Measurements from ENCODE around the gene NHSL2. TPM values are rescaled to one million over a fixed set of nuclear protein-coding genes. Genes with fewer than 3 reads are reported as not detected.

NHSL2 gene
- total RNA-seq, 1 donor from 2014 or later: 13.0 TPM

- H3K4me3 Mint-ChIP-seq (ENCODE audit: unreplicated experiment): no peak overlapping the region
These were observed 158.9 kb downstream of the NHSL2 start for GRCh38 chrX:72069350-72070160.

DNA sequence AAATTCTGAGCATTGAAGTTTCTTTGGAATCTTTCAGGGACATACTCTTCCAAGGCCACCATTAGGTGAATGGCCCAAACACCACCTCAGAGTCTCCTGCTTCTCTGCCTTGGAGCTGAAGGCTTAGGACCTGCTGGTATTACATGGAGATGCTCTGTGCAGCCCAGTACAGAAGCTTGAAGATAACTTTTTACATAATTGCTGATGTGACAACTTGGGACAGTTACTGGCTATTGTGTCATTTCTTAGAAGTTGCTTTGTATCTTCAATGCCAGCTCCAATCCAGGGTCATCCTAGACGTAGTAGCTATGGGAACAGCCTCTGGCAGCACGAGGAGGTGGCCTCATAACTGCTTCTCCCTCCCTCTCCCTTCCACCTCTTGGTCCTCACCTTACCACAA, 160.6 kb downstream of the NHSL2 start:
- no peak overlapping the region for H3K27ac ChIP-seq (ENCODE audit: low read depth, low read length)
- H3K9me3 ChIP-seq (ENCODE audit: insufficient read depth, low read depth, low read length): no peaks in the 10 kb centered on the region
- DNase-seq (ENCODE audit: low read depth) (no peak), FAIRE-seq (peak; percentile 73)
- no peaks in the 10 kb centered on the region for H3K27me3 Mint-ChIP-seq (ENCODE audit: low read depth, unreplicated experiment)
- H3K4me3 Mint-ChIP-seq (ENCODE audit: unreplicated experiment): no peak overlapping the region
- H3K79me2 ChIP-seq (ENCODE audit: insufficient read depth, low read length): no peaks in the 10 kb centered on the region
- peaks cover 7% of the 10 kb centered on the region for H3K36me3 Mint-ChIP-seq (ENCODE audit: low read depth, unreplicated experiment)
- TF ChIP-seq EZH2 (IDR thresholded peaks at IDR 0.05; ENCODE audit: insufficient read depth, low read length): no peak
- TF ChIP-seq, protein P1, sequence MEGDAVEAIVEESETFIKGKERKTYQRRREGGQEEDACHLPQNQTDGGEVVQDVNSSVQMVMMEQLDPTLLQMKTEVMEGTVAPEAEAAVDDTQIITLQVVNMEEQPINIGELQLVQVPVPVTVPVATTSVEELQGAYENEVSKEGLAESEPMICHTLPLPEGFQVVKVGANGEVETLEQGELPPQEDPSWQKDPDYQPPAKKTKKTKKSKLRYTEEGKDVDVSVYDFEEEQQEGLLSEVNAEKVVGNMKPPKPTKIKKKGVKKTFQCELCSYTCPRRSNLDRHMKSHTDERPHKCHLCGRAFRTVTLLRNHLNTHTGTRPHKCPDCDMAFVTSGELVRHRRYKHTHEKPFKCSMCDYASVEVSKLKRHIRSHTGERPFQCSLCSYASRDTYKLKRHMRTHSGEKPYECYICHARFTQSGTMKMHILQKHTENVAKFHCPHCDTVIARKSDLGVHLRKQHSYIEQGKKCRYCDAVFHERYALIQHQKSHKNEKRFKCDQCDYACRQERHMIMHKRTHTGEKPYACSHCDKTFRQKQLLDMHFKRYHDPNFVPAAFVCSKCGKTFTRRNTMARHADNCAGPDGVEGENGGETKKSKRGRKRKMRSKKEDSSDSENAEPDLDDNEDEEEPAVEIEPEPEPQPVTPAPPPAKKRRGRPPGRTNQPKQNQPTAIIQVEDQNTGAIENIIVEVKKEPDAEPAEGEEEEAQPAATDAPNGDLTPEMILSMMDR (IDR thresholded peaks at IDR 0.05; ENCODE audit: insufficient read depth, low read depth, low read length): no peak
- no peak overlapping the region for H3K9ac ChIP-seq (ENCODE audit: low read length)
- no peak overlapping the region for H2AFZ ChIP-seq (ENCODE audit: low read depth, low read length)
- H3K4me2 ChIP-seq (ENCODE audit: low read length): no peak overlapping the region
- H3K36me3 ChIP-seq (ENCODE audit: insufficient read depth, low read length): no peaks in the 10 kb centered on the region
- H4K20me1 ChIP-seq (ENCODE audit: insufficient read depth, low read length): no peaks in the 10 kb centered on the region
- no peak overlapping the region for H3K4me3 ChIP-seq (ENCODE audit: insufficient read depth, low read depth, low read length)
- H3K27ac Mint-ChIP-seq (ENCODE audit: unreplicated experiment): no peak overlapping the region
- H3K9me3 Mint-ChIP-seq (ENCODE audit: unreplicated experiment): no peaks in the 10 kb centered on the region
- peaks cover 8% of the 10 kb centered on the region for H3K4me1 Mint-ChIP-seq (ENCODE audit: low read depth, unreplicated experiment)
- no peaks in the 10 kb centered on the region for H3K27me3 ChIP-seq (ENCODE audit: insufficient read depth, low read length)
- peaks cover 6% of the 10 kb centered on the region for H3K4me1 ChIP-seq (ENCODE audit: insufficient read depth, low read length)

More at GRCh38 chrX:72069350-72070160, 158.9 kb downstream of the NHSL2 start:
- H3K9ac ChIP-seq (ENCODE audit: low read length): peak overlapping the region; percentile 10
- no peaks in the 10 kb centered on the region for H3K9me3 Mint-ChIP-seq (ENCODE audit: unreplicated experiment)
- H3K27me3 ChIP-seq (ENCODE audit: insufficient read depth, low read length): no peaks in the 10 kb centered on the region
- H3K36me3 ChIP-seq (ENCODE audit: insufficient read depth, low read length): no peaks in the 10 kb centered on the region
- no peaks in the 10 kb centered on the region for H3K9me3 ChIP-seq (ENCODE audit: insufficient read depth, low read depth, low read length)
- H3K27ac Mint-ChIP-seq (ENCODE audit: unreplicated experiment): no peak overlapping the region
- peak overlapping the region; percentile 80 for H3K4me2 ChIP-seq (ENCODE audit: low read length)
- H3K4me1 Mint-ChIP-seq (ENCODE audit: low read depth, unreplicated experiment): peaks cover 8% of the 10 kb centered on the region
- H3K27ac ChIP-seq (ENCODE audit: low read depth, low read length): no peak overlapping the region
- no peaks in the 10 kb centered on the region for H3K79me2 ChIP-seq (ENCODE audit: insufficient read depth, low read length)
- no peak for FAIRE-seq
- no peak for DNase-seq (ENCODE audit: low read depth)
- no peak overlapping the region for H2AFZ ChIP-seq (ENCODE audit: low read depth, low read length)
- H3K4me3 ChIP-seq (ENCODE audit: insufficient read depth, low read depth, low read length): no peak overlapping the region
- no peak for TF ChIP-seq EZH2 (IDR thresholded peaks at IDR 0.05; ENCODE audit: insufficient read depth, low read length)
- H3K27me3 Mint-ChIP-seq (ENCODE audit: low read depth, unreplicated experiment): no peaks in the 10 kb centered on the region
- H3K4me1 ChIP-seq (ENCODE audit: insufficient read depth, low read length): peaks cover 6% of the 10 kb centered on the region
- no peaks in the 10 kb centered on the region for H4K20me1 ChIP-seq (ENCODE audit: insufficient read depth, low read length)
- H3K36me3 Mint-ChIP-seq (ENCODE audit: low read depth, unreplicated experiment): peaks cover 7% of the 10 kb centered on the region

GRCh38 chrX:72073633-72074032, 163.0 kb downstream of the NHSL2 start:
- no peaks in the 10 kb centered on the region for H3K36me3 ChIP-seq (ENCODE audit: insufficient read depth, low read length)
- peaks cover 5% of the 10 kb centered on the region for H3K4me1 ChIP-seq (ENCODE audit: insufficient read depth, low read length)
- H3K4me2 ChIP-seq (ENCODE audit: low read length): no peak overlapping the region
- no peak overlapping the region for H3K27ac Mint-ChIP-seq (ENCODE audit: unreplicated experiment)
- H3K27me3 Mint-ChIP-seq (ENCODE audit: low read depth, unreplicated experiment): no peaks in the 10 kb centered on the region
- no peak overlapping the region for H3K9ac ChIP-seq (ENCODE audit: low read length)
- peaks cover 3% of the 10 kb centered on the region for H3K36me3 Mint-ChIP-seq (ENCODE audit: low read depth, unreplicated experiment)
- TF ChIP-seq, protein P1 (IDR thresholded peaks at IDR 0.05; ENCODE audit: insufficient read depth, low read depth, low read length): no peak
- no peak for TF ChIP-seq EZH2 (IDR thresholded peaks at IDR 0.05; ENCODE audit: insufficient read depth, low read length)
- peaks cover 4% of the 10 kb centered on the region for H3K4me1 Mint-ChIP-seq (ENCODE audit: low read depth, unreplicated experiment)
- H3K27ac ChIP-seq (ENCODE audit: low read depth, low read length): no peak overlapping the region
- H3K4me3 Mint-ChIP-seq (ENCODE audit: unreplicated experiment): no peak overlapping the region
- H3K9me3 ChIP-seq (ENCODE audit: insufficient read depth, low read depth, low read length): no peaks in the 10 kb centered on the region
- no peak overlapping the region for H2AFZ ChIP-seq (ENCODE audit: low read depth, low read length)
- DNase-seq (ENCODE audit: low read depth) (no peak), FAIRE-seq (no peak)
- no peaks in the 10 kb centered on the region for H3K79me2 ChIP-seq (ENCODE audit: insufficient read depth, low read length)
- H3K9me3 Mint-ChIP-seq (ENCODE audit: unreplicated experiment): no peaks in the 10 kb centered on the region
- no peaks in the 10 kb centered on the region for H3K27me3 ChIP-seq (ENCODE audit: insufficient read depth, low read length)
- H3K4me3 ChIP-seq (ENCODE audit: insufficient read depth, low read depth, low read length): no peak overlapping the region
- H4K20me1 ChIP-seq (ENCODE audit: insufficient read depth, low read length): no peaks in the 10 kb centered on the region
